Liver (tissue), 3 donors: ENCODE results near the gene TMEM86A.

ENCODE experiments used
- FOXA1 ChIP-seq: IDR thresholded peaks from 2 replicates; pipeline ENCODE4 v1.6.1; 2016; ENCODE audit warnings: antibody characterized with exemption
- GABPA ChIP-seq, 2 donors: IDR thresholded peaks in 1 of 2; conservative IDR thresholded peaks in 1 of 2; 2 replicates each; pipeline ENCODE4 v1.6.1; 2016; ENCODE audit warnings: antibody characterized with exemption in 2 of 2, mild to moderate bottlenecking in 1 of 2, moderate library complexity in 1 of 2
- HNF4G ChIP-seq: IDR thresholded peaks from 2 replicates; pipeline ENCODE4 v1.6.1; 2016; ENCODE audit warnings: antibody characterized with exemption
- JUND ChIP-seq, 2 donors: IDR thresholded peaks; 2 replicates each; pipeline ENCODE4 v1.6.1; 2016; ENCODE audit warnings: antibody characterized with exemption in 2 of 2
- NR2F2 ChIP-seq: IDR thresholded peaks from 2 replicates; pipeline ENCODE4 v1.6.1; 2016; ENCODE audit warnings: antibody characterized with exemption
- RAD21 ChIP-seq, 2 donors: IDR thresholded peaks; 2 replicates each; pipeline ENCODE4 v1.6.1; 2016; ENCODE audit warnings: antibody characterized with exemption in 2 of 2, mild to moderate bottlenecking in 2 of 2
- REST ChIP-seq: IDR thresholded peaks from 2 replicates; pipeline ENCODE4 v1.6.1; 2016; ENCODE audit warnings: antibody characterized with exemption, mild to moderate bottlenecking
- SP1 ChIP-seq: IDR thresholded peaks from 2 replicates; pipeline ENCODE4 v1.6.1; 2018; ENCODE audit warnings: antibody characterized with exemption, mild to moderate bottlenecking
- ZBTB33 ChIP-seq: IDR thresholded peaks from 2 replicates; pipeline ENCODE4 v1.6.1; 2016; ENCODE audit warnings: antibody characterized with exemption
- TF ChIP-seq, protein P1 (sequence below): fragments of 150-350 bp; IDR thresholded peaks from 2 replicates; pipeline ENCODE4 v1.5.1; 2017; ENCODE audit warnings: improper control_type of control experiment, low read depth, low read length; ENCODE audit not compliant: missing input control
- TF ChIP-seq, protein P2 (sequence below): IDR thresholded peaks from 2 replicates; pipeline ENCODE4 v1.6.1; 2016; ENCODE audit warnings: antibody characterized with exemption
- donor health status: healthy.
- donor health status: healthy.

- TF ChIP-seq, protein P1, sequence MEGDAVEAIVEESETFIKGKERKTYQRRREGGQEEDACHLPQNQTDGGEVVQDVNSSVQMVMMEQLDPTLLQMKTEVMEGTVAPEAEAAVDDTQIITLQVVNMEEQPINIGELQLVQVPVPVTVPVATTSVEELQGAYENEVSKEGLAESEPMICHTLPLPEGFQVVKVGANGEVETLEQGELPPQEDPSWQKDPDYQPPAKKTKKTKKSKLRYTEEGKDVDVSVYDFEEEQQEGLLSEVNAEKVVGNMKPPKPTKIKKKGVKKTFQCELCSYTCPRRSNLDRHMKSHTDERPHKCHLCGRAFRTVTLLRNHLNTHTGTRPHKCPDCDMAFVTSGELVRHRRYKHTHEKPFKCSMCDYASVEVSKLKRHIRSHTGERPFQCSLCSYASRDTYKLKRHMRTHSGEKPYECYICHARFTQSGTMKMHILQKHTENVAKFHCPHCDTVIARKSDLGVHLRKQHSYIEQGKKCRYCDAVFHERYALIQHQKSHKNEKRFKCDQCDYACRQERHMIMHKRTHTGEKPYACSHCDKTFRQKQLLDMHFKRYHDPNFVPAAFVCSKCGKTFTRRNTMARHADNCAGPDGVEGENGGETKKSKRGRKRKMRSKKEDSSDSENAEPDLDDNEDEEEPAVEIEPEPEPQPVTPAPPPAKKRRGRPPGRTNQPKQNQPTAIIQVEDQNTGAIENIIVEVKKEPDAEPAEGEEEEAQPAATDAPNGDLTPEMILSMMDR: peak; percentile 75
- TF ChIP-seq SP1: no peak
- no peak for TF ChIP-seq JUND (IDR thresholded peaks at IDR 0.05)
- TF ChIP-seq, protein P2, sequence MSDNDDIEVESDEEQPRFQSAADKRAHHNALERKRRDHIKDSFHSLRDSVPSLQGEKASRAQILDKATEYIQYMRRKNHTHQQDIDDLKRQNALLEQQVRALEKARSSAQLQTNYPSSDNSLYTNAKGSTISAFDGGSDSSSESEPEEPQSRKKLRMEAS: no peak
- no peak for TF ChIP-seq ZBTB33
- no peak for TF ChIP-seq NR2F2
- TF ChIP-seq REST: no peak
- TF ChIP-seq RAD21 (IDR thresholded peaks at IDR 0.05): peak in 1 of 2 donors; percentile 25
- TF ChIP-seq GABPA (IDR thresholded peaks at IDR 0.05 in 1 of 2, conservative IDR thresholded peaks at IDR 0.05 in 1 of 2): no peak
- TF ChIP-seq FOXA1: no peak
- no peak for TF ChIP-seq HNF4G
These were observed 23.1 kb downstream of the TMEM86A start for GRCh38 chr11:18721561-18722292.
